Measurements from ENCODE around the gene C1orf105. TPM values are rescaled to one million over a fixed set of nuclear protein-coding genes. Genes with fewer than 3 reads are reported as not detected.

C1orf105 gene
- total and polyA plus RNA-seq, 10 of the 15 experiments (the other 5 are each of a cell fraction or from before 2014, with no cell fraction given): not detected

DNA sequence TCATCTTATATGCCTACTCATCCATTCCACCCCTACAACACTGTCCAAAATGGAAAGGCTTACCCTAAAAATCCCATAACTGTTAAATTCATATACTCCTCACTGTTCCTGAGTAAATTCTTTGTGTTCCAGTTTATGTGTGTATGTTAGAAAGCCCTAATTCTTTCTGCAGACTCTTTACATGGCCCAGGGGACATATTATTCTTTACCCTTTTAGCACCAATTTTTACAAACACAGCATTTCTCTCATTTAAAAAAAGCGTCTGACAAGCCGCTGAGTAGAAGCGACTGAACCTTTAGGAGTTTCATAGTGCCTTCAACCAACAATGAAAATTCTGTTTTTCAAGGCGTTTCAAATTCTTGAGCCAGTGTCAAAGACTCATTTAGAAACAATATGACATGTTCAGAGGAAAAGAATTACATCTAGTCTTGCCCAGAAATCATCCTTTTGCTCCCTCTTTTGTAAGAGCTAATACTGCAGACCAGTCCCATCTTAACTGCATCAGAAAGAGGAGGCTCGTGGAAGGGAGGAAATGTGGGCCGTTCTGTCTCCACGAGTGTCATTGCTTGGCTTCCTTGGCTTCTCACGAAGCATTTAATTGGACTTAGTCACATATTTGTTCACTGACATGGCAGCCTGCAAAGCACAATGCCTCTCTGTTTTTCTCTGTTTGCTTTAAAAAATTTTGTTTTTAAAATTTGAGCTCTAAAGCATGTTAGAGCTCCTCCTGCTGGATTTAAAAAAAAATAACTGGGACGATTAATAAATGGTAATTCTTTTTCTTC lies 21.3 kb upstream of the C1orf105 start (continued):
- TF ChIP-seq, protein P1, sequence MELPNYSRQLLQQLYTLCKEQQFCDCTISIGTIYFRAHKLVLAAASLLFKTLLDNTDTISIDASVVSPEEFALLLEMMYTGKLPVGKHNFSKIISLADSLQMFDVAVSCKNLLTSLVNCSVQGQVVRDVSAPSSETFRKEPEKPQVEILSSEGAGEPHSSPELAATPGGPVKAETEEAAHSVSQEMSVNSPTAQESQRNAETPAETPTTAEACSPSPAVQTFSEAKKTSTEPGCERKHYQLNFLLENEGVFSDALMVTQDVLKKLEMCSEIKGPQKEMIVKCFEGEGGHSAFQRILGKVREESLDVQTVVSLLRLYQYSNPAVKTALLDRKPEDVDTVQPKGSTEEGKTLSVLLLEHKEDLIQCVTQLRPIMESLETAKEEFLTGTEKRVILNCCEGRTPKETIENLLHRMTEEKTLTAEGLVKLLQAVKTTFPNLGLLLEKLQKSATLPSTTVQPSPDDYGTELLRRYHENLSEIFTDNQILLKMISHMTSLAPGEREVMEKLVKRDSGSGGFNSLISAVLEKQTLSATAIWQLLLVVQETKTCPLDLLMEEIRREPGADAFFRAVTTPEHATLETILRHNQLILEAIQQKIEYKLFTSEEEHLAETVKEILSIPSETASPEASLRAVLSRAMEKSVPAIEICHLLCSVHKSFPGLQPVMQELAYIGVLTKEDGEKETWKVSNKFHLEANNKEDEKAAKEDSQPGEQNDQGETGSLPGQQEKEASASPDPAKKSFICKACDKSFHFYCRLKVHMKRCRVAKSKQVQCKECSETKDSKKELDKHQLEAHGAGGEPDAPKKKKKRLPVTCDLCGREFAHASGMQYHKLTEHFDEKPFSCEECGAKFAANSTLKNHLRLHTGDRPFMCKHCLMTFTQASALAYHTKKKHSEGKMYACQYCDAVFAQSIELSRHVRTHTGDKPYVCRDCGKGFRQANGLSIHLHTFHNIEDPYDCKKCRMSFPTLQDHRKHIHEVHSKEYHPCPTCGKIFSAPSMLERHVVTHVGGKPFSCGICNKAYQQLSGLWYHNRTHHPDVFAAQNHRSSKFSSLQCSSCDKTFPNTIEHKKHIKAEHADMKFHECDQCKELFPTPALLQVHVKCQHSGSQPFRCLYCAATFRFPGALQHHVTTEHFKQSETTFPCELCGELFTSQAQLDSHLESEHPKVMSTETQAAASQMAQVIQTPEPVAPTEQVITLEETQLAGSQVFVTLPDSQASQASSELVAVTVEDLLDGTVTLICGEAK (IDR thresholded peaks at IDR 0.05; ENCODE audit: borderline replicate concordance): no peak
- TF ChIP-seq BMI1 (IDR thresholded peaks at IDR 0.05; ENCODE audit: borderline replicate concordance) (no peak), BHLHE40 (IDR thresholded peaks at IDR 0.05; ENCODE audit: borderline replicate concordance in 1 of 2, low read depth in 2 of 2, low read length in 1 of 2) (no peak), MYC (IDR thresholded peaks at IDR 0.05; ENCODE audit: insufficient read depth, insufficient read length, insufficient replicate concordance, low read length, severe bottlenecking) (no peak), SMAD5 (IDR thresholded peaks at IDR 0.05; ENCODE audit: low read depth) (no peak), GATAD2B (conservative IDR thresholded peaks at IDR 0.05; ENCODE audit: low read depth) (no peak), NR2C1 (IDR thresholded peaks at IDR 0.05) (no peak), SIN3A (IDR thresholded peaks at IDR 0.05; ENCODE audit: low read depth, low read length) (no peak), EED (IDR thresholded peaks at IDR 0.05; ENCODE audit: low read depth) (no peak), BACH1 (IDR thresholded peaks at IDR 0.05; ENCODE audit: borderline replicate concordance) (no peak)
- TF ChIP-seq, protein P2, sequence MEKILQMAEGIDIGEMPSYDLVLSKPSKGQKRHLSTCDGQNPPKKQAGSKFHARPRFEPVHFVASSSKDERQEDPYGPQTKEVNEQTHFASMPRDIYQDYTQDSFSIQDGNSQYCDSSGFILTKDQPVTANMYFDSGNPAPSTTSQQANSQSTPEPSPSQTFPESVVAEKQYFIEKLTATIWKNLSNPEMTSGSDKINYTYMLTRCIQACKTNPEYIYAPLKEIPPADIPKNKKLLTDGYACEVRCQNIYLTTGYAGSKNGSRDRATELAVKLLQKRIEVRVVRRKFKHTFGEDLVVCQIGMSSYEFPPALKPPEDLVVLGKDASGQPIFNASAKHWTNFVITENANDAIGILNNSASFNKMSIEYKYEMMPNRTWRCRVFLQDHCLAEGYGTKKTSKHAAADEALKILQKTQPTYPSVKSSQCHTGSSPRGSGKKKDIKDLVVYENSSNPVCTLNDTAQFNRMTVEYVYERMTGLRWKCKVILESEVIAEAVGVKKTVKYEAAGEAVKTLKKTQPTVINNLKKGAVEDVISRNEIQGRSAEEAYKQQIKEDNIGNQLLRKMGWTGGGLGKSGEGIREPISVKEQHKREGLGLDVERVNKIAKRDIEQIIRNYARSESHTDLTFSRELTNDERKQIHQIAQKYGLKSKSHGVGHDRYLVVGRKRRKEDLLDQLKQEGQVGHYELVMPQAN (conservative IDR thresholded peaks at IDR 0.05): no peak
- TF ChIP-seq, protein P3, sequence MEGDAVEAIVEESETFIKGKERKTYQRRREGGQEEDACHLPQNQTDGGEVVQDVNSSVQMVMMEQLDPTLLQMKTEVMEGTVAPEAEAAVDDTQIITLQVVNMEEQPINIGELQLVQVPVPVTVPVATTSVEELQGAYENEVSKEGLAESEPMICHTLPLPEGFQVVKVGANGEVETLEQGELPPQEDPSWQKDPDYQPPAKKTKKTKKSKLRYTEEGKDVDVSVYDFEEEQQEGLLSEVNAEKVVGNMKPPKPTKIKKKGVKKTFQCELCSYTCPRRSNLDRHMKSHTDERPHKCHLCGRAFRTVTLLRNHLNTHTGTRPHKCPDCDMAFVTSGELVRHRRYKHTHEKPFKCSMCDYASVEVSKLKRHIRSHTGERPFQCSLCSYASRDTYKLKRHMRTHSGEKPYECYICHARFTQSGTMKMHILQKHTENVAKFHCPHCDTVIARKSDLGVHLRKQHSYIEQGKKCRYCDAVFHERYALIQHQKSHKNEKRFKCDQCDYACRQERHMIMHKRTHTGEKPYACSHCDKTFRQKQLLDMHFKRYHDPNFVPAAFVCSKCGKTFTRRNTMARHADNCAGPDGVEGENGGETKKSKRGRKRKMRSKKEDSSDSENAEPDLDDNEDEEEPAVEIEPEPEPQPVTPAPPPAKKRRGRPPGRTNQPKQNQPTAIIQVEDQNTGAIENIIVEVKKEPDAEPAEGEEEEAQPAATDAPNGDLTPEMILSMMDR (IDR thresholded peaks at IDR 0.05 in 2 of 3, conservative IDR thresholded peaks at IDR 0.05 in 1 of 3; ENCODE audit: control insufficient read depth in 2 of 3, extremely low read depth in 1 of 3, insufficient read depth in 1 of 3, low read depth in 3 of 3, low read length in 3 of 3): peak; percentile 35 to 58 (median 54); a peak in 5 of 6 replicates
- TF ChIP-seq, protein P4, sequence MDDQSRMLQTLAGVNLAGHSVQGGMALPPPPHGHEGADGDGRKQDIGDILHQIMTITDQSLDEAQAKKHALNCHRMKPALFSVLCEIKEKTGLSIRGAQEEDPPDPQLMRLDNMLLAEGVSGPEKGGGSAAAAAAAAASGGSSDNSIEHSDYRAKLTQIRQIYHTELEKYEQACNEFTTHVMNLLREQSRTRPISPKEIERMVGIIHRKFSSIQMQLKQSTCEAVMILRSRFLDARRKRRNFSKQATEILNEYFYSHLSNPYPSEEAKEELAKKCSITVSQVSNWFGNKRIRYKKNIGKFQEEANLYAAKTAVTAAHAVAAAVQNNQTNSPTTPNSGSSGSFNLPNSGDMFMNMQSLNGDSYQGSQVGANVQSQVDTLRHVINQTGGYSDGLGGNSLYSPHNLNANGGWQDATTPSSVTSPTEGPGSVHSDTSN (IDR thresholded peaks at IDR 0.05; ENCODE audit: insufficient replicate concordance, low read depth, low read length): no peak
- TF ChIP-seq, protein P5, sequence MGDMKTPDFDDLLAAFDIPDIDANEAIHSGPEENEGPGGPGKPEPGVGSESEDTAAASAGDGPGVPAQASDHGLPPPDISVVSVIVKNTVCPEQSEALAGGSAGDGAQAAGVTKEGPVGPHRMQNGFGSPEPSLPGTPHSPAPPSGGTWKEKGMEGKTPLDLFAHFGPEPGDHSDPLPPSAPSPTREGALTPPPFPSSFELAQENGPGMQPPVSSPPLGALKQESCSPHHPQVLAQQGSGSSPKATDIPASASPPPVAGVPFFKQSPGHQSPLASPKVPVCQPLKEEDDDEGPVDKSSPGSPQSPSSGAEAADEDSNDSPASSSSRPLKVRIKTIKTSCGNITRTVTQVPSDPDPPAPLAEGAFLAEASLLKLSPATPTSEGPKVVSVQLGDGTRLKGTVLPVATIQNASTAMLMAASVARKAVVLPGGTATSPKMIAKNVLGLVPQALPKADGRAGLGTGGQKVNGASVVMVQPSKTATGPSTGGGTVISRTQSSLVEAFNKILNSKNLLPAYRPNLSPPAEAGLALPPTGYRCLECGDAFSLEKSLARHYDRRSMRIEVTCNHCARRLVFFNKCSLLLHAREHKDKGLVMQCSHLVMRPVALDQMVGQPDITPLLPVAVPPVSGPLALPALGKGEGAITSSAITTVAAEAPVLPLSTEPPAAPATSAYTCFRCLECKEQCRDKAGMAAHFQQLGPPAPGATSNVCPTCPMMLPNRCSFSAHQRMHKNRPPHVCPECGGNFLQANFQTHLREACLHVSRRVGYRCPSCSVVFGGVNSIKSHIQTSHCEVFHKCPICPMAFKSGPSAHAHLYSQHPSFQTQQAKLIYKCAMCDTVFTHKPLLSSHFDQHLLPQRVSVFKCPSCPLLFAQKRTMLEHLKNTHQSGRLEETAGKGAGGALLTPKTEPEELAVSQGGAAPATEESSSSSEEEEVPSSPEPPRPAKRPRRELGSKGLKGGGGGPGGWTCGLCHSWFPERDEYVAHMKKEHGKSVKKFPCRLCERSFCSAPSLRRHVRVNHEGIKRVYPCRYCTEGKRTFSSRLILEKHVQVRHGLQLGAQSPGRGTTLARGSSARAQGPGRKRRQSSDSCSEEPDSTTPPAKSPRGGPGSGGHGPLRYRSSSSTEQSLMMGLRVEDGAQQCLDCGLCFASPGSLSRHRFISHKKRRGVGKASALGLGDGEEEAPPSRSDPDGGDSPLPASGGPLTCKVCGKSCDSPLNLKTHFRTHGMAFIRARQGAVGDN (IDR thresholded peaks at IDR 0.05): peak; percentile 45; the same call in 1 of the 2 replicates

Data from GM12878 (cell line).